ENCODE measurements around the gene IL21R.

The IL21R gene

DNA sequence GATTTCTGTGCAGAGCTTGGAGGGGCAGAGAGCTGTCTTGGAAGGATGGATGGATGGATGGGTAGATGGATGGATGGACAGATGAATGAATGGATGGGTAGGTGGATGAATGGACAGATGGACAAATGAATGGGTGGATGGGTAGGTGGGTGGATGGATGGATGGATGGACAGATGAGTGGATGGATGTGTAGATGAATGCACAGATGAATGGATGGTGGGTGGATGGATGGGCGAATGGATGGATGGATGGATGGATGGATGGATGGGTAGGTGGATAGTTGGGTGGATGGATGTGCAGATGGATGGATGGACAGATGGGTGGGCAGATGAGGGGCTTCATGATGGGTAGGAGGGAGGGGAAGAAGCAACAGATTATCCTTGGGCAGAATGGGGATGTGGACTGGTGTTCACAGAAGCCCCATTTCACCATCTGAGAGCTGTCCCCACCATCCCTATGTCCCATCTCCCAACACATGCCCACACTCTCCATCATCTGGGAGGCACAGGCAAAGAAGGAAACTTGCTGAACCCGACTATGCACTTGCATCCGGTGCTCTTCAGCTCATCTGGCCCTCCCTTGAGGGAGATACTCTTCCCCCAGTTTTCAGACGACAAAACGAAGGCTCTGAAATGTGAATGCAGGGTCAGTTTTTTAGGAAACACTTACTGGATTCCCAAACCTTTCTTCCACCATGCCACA is 57.2 kb downstream of the IL21R start:
- TF ChIP-seq, protein P1, sequence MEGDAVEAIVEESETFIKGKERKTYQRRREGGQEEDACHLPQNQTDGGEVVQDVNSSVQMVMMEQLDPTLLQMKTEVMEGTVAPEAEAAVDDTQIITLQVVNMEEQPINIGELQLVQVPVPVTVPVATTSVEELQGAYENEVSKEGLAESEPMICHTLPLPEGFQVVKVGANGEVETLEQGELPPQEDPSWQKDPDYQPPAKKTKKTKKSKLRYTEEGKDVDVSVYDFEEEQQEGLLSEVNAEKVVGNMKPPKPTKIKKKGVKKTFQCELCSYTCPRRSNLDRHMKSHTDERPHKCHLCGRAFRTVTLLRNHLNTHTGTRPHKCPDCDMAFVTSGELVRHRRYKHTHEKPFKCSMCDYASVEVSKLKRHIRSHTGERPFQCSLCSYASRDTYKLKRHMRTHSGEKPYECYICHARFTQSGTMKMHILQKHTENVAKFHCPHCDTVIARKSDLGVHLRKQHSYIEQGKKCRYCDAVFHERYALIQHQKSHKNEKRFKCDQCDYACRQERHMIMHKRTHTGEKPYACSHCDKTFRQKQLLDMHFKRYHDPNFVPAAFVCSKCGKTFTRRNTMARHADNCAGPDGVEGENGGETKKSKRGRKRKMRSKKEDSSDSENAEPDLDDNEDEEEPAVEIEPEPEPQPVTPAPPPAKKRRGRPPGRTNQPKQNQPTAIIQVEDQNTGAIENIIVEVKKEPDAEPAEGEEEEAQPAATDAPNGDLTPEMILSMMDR (conservative IDR thresholded peaks at IDR 0.05; ENCODE audit: control insufficient read depth, insufficient read depth, low read depth, low read length), result no peak
- DNase-seq (ENCODE audit: low read depth), result no peak
- no peak overlapping the region for H3K4me3 ChIP-seq (ENCODE audit: control insufficient read depth, low read depth, low read length)

DNA sequence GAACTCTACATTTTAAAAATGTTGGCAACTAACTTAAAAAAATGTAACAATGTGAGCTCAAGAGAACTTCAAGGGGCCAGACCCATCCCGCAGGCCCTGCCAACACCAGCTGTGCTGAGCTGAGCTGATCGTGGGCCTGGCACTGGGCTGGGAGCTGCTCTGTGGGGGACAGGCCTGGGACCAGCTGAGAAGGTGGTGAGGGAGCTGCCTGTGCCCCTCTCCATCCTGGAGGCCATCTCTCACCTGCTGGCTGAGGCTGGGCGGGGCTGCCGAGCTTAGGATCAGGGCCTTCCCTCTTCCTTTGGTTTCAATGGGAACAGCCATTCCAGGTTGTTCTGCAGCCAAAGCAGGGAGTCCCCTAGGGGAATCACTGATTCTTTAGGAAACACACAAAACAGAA is 58.2 kb downstream of the IL21R start:
- H3K4me3 ChIP-seq (ENCODE audit: control insufficient read depth, low read depth, low read length), result no peak overlapping the region

DNA sequence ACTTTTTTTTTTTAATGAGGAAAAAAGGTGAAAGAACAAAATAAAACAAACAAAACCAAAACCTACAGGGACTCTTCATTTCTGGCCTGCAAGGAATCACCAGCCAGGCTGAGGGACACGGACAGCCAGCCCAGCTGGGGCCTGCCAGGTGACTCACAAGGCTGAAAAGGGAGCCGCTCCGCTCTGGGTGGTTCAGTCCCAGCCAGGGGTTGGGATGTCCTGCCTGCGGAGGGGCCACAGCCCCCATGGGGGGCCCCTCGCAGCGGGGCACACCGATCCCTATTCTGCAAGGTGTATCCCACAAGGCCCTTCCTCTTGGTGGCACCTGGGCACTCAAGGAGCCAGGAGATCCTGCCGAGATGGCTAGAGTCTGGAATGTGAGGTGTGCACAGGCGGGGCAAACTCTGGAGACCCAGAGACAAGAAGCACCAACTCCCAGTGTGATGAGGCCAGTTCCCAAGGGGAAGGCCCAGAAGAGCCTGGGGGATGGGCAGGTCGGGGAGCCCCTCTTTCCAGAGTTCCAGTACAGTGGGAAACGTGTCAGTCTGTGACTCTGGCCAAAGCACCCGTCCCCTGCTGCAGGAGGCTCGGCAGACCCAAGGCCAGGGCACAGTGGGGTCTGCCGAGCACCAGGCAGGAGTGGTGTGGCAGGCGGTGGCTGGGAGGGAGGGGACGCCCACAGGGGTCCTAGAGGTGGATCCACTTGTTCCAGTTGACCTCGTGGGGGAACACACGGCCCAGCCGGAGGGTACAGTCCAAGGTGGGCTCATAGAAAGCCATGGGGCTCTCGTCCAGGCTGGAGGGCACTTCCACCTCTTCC is 58.9 kb downstream of the IL21R start:
- TF ChIP-seq, protein P1 (conservative IDR thresholded peaks at IDR 0.05; ENCODE audit: control insufficient read depth, insufficient read depth, low read depth, low read length), result no peak
- H3K4me3 ChIP-seq (ENCODE audit: control insufficient read depth, low read depth, low read length), result no peak overlapping the region
- DNase-seq (ENCODE audit: low read depth), result peak; percentile 33

More for the DNA sequence above, 58.2 kb downstream of the IL21R start:
- no peak for DNase-seq (ENCODE audit: low read depth)
- TF ChIP-seq, protein P1 (conservative IDR thresholded peaks at IDR 0.05; ENCODE audit: control insufficient read depth, insufficient read depth, low read depth, low read length), result no peak

DNA sequence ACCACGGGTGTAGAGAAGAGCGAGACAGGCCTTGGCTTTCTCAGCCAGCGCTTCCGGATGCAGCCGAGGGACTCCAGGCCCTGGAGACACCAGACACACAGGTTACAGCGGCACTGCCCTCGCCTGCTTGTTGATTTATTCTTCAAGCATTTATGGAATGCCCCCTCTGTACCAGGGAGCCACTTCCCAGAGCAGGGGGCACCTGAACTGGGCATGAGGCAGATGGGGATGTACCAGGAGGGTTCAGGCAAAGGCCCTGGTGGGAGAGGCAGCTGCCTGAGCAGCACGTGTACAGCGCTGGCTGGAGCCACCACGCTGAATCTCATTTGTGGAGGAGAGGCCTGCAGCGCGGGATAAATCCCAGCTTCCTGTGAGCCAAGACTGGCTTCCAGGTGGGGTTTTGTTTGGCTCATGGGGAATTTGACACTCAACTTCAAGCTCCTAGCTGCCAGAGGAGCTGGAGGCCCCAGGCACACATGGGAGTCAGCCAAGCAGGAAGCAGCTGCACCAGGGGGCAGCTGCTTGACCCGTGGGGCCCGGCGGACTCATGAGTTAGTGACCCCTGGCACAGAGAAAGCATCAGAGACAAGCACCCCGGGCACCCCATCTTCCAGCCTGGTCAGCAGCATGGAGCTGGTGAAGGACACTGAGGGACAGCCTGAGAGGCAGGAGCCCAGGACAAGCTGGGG is 59.7 kb downstream of the IL21R start:
- H3K4me3 ChIP-seq (ENCODE audit: control insufficient read depth, low read depth, low read length), result no peak overlapping the region
- TF ChIP-seq, protein P1 (conservative IDR thresholded peaks at IDR 0.05; ENCODE audit: control insufficient read depth, insufficient read depth, low read depth, low read length), result no peak
- DNase-seq (ENCODE audit: low read depth), result peak; percentile 25

DNA sequence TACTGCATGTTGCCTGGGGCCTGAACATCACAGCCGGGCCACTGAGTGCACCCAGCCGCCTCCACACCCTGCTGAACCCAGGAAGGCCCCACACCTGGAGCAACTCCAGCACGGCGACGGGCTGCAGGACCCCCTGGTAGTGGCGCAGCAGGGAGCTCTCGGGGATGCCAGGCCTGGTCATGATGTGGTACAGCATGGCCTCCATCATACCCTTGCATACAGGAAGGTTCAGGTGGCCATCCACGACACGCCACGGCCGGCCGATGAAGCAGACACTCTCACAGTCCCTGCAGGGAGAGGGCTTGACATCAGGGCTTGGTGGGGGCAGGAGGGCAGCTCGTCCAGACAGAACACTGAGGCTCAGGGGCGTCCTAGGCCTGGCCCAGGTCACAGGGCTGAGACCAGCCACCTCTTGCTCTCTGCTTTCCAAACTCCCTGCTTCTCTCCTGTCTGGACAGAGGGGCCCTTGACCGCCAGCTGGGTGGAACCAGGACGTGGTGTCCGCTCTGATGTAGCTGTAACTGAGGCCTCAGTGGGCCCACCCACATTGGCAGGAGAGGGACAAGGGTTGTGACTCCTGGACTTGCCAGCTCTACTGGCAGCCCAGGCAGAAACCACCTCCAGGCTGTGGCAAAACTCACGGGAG is 60.3 kb downstream of the IL21R start:
- DNase-seq (ENCODE audit: low read depth), result no peak
- TF ChIP-seq, protein P1 (conservative IDR thresholded peaks at IDR 0.05; ENCODE audit: control insufficient read depth, insufficient read depth, low read depth, low read length), result no peak
- no peak overlapping the region for H3K4me3 ChIP-seq (ENCODE audit: control insufficient read depth, low read depth, low read length)

Data from fibroblast of mammary gland (primary cell).